Pancreas (tissue), 10 donors: Measurements from ENCODE around the gene HIBCH. TPM values are rescaled to one million over a fixed set of nuclear protein-coding genes. Genes with fewer than 3 reads are reported as not detected.

Experiments used
- ATAC-seq, 4 donors: fragments of 200-7000 bp; cut with Tn5 transposase; one replicate each; pipeline versions ENCODE4 v1.8.0 to v1.9.1; 2020; ENCODE audit warnings: mild to moderate bottlenecking in 4 of 4, moderate library complexity in 4 of 4
- DNase-seq, 6 donors: peaks; one replicate each; pipeline ENCODE4 v3.0.0-alpha.2; 2020
- FAIRE-seq: peaks from 2 replicates; lab custom pipeline; 2012; peaks lifted over from hg19 to GRCh38; lab: Jason Lieb, UNC
- H3K27ac ChIP-seq, 4 donors: fragments of 200-600 bp; sonication (generic); 1 replicate in 3 of 4; 2 replicates in 1 of 4; pipeline versions ENCODE4 v1.5.0 to v1.8.0; 2020
- H3K27me3 ChIP-seq, 4 donors: fragments of 200-600 bp; one replicate each; pipeline ENCODE4 v1.8.0; 2021
- H3K36me3 ChIP-seq, 3 donors: fragments of 200-600 bp; sonication (generic) in 1 of 3; one replicate each; pipeline versions ENCODE4 v1.5.0 to v1.8.0; 2020 to 2021
- H3K4me1 ChIP-seq, 3 donors: fragments of 200-600 bp; one replicate each; pipeline ENCODE4 v1.8.0; 2021
- H3K4me3 ChIP-seq, 4 donors: fragments of 200-600 bp; sonication (generic) in 2 of 4; one replicate each; pipeline versions ENCODE4 v1.5.0 to v1.8.0; 2020 to 2021
- H3K9me3 ChIP-seq, 4 donors: fragments of 200-600 bp; one replicate each; pipeline ENCODE4 v1.8.0; 2021
- WGBS, 2 donors: extraction: QIAGEN DNeasy Blood & Tissue Kit; methylation state at CpG; one replicate each; pipeline ENCODE4 v1.1.7; 2013; 5-methylcytosine and 5-hydroxymethylcytosine counted together
- intact Hi-C, 3 donors: fragments of 100-400 bp; cut with DNase I; formaldehyde crosslinking; loops; one replicate each; pipeline versions ENCODE4 v1.11.1 to v1.14.2; 2022
- polyA plus RNA-seq, 2 donors: library from polyadenylated mRNA; stranded (reverse); fragments of 200-250 nt; gene quantifications; one replicate each; pipeline ENCODE4 v1.2.3, GENCODE V29; 2013
- total RNA-seq, 6 donors: library from RNA; stranded (reverse); fragmentation: NEBNext Ultra II Directional in 4 of 6; extraction: Animal tissue kit (Norgen Biotek cat#: 25700) in 4 of 6; gene quantifications; one replicate each; pipeline versions ENCODE4 v1.2.1 to v1.2.4, GENCODE V29; 2021 to 2023
- TF ChIP-seq, protein P1 (sequence below), 4 donors: fragments of 200-600 bp; sonication (generic) in 3 of 4; IDR thresholded peaks; one replicate each; pipeline versions ENCODE4 v1.5.0 to v1.8.0; 2021; ENCODE audit warnings: antibody characterized with exemption in 4 of 4
- donor health status: healthy with polysubstance abuse.
- donor health status: DM: no; HTN: no; CAD: no; lungs with moderate emphysema.
- donor health status: DM: no; HTN: no; CAD: no.
- donor health status: control.
- donor health status: control.
- donor health status: Bipolar disorder and iron deficiency.
- donor health status: DM: yes; HTN: yes; CAD: no.
- donor health status: DM: no; HTN: no; CAD: no.
- donor health status: DM: no; HTN: no; CAD: no.
- donor health status: DM: yes; HTN: yes; CAD: no.

The HIBCH gene
- total and polyA plus RNA-seq, 8 donors, result 7.6 to 29.3 (median 21.1) TPM

DNA sequence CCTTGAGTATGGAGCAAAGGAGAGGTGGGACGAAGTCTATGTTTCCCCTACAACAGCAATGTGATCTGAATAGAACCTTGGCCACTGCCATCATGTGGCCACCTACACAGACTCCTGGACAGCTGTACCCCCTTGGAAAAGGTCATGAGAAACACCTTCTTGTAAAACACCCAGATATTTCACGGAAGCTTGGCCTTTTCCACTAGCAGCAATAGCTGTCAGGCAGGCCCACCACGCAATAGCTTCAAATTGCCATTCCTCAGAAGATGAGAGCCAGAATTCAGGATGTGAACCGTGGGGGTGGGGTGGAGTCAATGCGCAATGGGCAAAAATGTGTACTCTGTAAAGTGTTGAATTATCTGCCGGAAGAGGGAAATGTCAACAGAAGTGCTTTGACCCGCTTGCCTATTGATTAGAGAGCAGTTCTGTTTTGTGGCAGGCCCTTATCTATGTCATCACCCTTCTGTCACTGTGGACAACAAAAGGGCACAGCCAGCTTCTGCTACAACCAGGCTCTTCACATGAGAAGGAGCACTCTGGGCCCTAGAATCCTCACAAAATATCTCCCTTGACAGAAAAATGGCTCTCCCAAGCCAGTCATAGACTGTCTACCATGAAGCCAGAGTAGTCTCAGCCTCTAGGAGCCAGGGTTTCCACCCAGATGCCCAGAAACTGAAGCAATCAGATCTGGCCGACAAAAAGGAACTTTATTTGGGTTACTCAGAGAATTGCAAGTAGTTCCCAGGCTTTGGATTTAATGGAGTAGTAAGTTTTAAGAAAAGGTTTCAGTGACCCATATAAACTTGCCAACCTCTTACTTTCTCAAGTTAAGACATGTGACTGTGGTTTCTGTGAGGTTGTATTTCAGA, 33.3 kb upstream of the HIBCH start:
- no peak overlapping the region for H3K4me3 ChIP-seq
- intact Hi-C loops, result no loop called here
- no peak for FAIRE-seq
- no peaks in the 10 kb centered on the region for H3K36me3 ChIP-seq
- TF ChIP-seq, protein P1, sequence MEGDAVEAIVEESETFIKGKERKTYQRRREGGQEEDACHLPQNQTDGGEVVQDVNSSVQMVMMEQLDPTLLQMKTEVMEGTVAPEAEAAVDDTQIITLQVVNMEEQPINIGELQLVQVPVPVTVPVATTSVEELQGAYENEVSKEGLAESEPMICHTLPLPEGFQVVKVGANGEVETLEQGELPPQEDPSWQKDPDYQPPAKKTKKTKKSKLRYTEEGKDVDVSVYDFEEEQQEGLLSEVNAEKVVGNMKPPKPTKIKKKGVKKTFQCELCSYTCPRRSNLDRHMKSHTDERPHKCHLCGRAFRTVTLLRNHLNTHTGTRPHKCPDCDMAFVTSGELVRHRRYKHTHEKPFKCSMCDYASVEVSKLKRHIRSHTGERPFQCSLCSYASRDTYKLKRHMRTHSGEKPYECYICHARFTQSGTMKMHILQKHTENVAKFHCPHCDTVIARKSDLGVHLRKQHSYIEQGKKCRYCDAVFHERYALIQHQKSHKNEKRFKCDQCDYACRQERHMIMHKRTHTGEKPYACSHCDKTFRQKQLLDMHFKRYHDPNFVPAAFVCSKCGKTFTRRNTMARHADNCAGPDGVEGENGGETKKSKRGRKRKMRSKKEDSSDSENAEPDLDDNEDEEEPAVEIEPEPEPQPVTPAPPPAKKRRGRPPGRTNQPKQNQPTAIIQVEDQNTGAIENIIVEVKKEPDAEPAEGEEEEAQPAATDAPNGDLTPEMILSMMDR (IDR thresholded peaks at IDR 0.05), result no peak
- no peak for DNase-seq
- peak; percentile 42 to 54 (median 52) for ATAC-seq
- WGBS, 2 donors, result 47% methylated on average over 8 of the region's 8 CpGs
- peaks cover 19 to 38% (median 32%) of the 10 kb centered on the region in 3 donors for H3K4me1 ChIP-seq
- no peaks in the 10 kb centered on the region for H3K9me3 ChIP-seq
- peak overlapping the region in 2 of 4 donors; percentile 3 to 9 for H3K27ac ChIP-seq
- no peaks in the 10 kb centered on the region for H3K27me3 ChIP-seq

DNA sequence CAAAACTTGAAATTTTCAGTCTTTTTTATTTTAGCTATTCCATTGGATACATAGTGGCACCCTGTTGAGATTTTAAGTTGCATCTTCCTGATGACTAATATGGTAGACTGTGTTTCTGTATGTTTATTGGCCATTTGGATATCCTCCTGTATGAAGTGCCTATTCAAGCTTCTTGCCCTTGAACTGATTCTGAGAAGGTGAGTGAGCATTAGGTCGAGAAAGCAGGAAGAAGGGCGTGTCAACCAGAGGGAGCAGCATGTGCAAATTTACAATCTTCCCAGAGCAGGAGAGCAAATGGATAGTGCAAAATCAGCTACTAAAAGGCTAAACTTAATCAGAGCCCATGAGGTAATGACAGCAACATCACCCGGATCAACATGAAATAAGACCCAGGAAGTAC, 32.3 kb upstream of the HIBCH start:
- WGBS, 2 donors, result 39 to 45% methylated on average over 3 of the region's 3 CpGs
- H3K9me3 ChIP-seq, result no peaks in the 10 kb centered on the region
- peak; percentile 14 to 48 (median 41) for ATAC-seq
- no peak for DNase-seq
- no peaks in the 10 kb centered on the region for H3K36me3 ChIP-seq
- FAIRE-seq, result no peak
- H3K27ac ChIP-seq, result no peak overlapping the region
- H3K27me3 ChIP-seq, result no peaks in the 10 kb centered on the region
- H3K4me1 ChIP-seq, result peaks cover 19 to 38% (median 32%) of the 10 kb centered on the region in 3 donors
- TF ChIP-seq, protein P1 (IDR thresholded peaks at IDR 0.05), result no peak
- H3K4me3 ChIP-seq, result no peak overlapping the region
- intact Hi-C loops, result no loop called here

DNA sequence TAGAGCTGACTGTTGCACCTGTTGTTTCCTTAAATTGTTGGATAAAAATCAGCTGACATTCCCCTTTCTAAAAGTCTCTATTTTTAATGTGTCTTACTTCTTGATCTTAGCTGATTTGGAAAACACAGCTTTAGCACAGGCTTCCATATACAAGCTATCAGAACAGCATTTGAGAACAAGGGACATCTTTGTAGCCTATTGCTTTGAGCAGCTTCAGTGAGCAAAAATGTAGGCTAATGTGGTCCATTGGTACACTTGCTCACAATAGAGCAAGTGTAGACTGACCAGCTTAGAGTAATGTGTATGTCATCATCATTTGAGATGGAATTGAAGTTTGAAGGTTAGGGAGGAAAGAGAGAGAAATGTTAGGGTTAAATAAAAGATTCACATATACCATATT, 30.7 kb upstream of the HIBCH start:
- TF ChIP-seq, protein P1 (IDR thresholded peaks at IDR 0.05), result no peak
- intact Hi-C loops, result no loop called here
- Histone ChIP-seq H3K36me3 (no peaks in the 10 kb centered on the region), H3K27me3 (no peaks in the 10 kb centered on the region), H3K27ac (no peak overlapping the region), H3K4me1 (peaks cover 19 to 30% (median 24%) of the 10 kb centered on the region in 3 donors), H3K9me3 (no peaks in the 10 kb centered on the region), H3K4me3 (no peak overlapping the region)
- FAIRE-seq (no peak), DNase-seq (no peak), ATAC-seq (no peak)

DNA sequence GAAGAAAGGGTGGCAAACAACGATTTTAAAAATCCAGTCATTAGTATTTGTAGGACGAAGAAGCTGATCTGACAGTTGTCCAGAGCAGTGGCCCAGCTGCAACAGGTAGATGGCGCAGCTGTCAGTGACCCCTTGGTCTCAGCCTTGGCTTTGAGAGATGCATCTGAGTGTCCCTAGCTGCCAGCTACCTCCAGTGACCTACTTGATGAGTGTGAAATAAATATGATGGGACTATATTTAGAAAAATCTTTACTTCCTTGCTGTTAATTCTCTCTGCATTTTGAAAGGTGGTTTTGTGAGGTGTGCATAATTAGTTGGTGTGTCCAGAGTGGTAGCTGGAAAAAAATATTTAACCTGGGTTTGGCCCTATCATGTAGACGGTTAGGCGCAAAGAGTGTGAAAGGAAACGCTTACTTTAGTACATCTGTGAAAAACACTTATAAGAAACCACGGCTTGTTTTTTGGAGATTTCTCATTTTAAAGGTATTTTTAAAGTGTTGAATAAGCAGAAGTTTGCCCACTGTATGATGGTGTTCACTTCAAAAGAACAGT, 24.7 kb upstream of the HIBCH start:
- no peaks in the 10 kb centered on the region for H3K9me3 ChIP-seq
- H3K4me1 ChIP-seq, result peaks cover 0 to 18% (median 17%) of the 10 kb centered on the region in 3 donors
- DNase-seq (peak in 3 of 6 donors; percentile 42 to 66 (median 48)), ATAC-seq (peak; percentile 60 to 85 (median 80)), FAIRE-seq (no peak)
- H3K36me3 ChIP-seq, result no peaks in the 10 kb centered on the region
- H3K27ac ChIP-seq, result peak overlapping the region; percentile 85 to 95 (median 90)
- H3K4me3 ChIP-seq, result peak overlapping the region; percentile 46 to 75 (median 58)
- intact Hi-C loops, result no loop called here
- H3K27me3 ChIP-seq, result no peaks in the 10 kb centered on the region
- 13 to 19% methylated on average over 7 of the region's 7 CpGs for WGBS, 2 donors
- TF ChIP-seq, protein P1 (IDR thresholded peaks at IDR 0.05), result no peak
